ENCODE data around the gene CCL20. TPM values are rescaled to one million over a fixed set of nuclear protein-coding genes. Genes with fewer than 3 reads are reported as not detected.
A peak's percentile ranks its signal among the peaks of the same experiment; 100 is the strongest.

Gene CCL20
- total RNA-seq, 2 donors from 2014 or later: not detected

- WGBS, 2 experiments (ENCODE audit: insufficient coverage in 1 of 2, insufficient read length in 1 of 2): 82% methylated on average over 1 of the region's 1 CpG; no CpG with 5 or more reads in 1 of the 2 experiments
- DNase-seq: no peak
- no peaks in the 10 kb centered on the region for H3K27me3 Mint-ChIP-seq (ENCODE audit: insufficient read depth)
- no peak for TF ChIP-seq CTCF (conservative IDR thresholded peaks at IDR 0.05)
- no peaks in the 10 kb centered on the region for H3K36me3 Mint-ChIP-seq (ENCODE audit: low read depth)
- peaks cover 8% of the 10 kb centered on the region for H3K4me1 ChIP-seq (ENCODE audit: control insufficient read depth, insufficient read depth, low read length)
- peaks cover 22% of the 10 kb centered on the region for H3K4me1 Mint-ChIP-seq
- no peak overlapping the region for H3K27ac ChIP-seq (ENCODE audit: low read depth, low read length)
- H3K4me3 ChIP-seq (ENCODE audit: low read length): no peak overlapping the region
- H3K9ac ChIP-seq (ENCODE audit: extremely low read depth, low read length, poor library complexity, severe bottlenecking): no peak overlapping the region
- H3K9me3 Mint-ChIP-seq: no peaks in the 10 kb centered on the region
- no peak overlapping the region for H3K4me3 Mint-ChIP-seq
- H3K27ac Mint-ChIP-seq: no peak overlapping the region
- H3K36me3 ChIP-seq (ENCODE audit: control insufficient read depth, insufficient read depth, low read length): no peaks in the 10 kb centered on the region
- no peaks in the 10 kb centered on the region for H3K9me3 ChIP-seq (ENCODE audit: control insufficient read depth, low read length)
- no peaks in the 10 kb centered on the region for H3K27me3 ChIP-seq (ENCODE audit: control insufficient read depth, insufficient read depth, low read length, poor library complexity, severe bottlenecking)
These were observed 3.7 kb downstream of the CCL20 start for GRCh38 chr2:227817336-227817735.

- no peaks in the 10 kb centered on the region for H3K27me3 ChIP-seq (ENCODE audit: control insufficient read depth, insufficient read depth, low read length, poor library complexity, severe bottlenecking)
- Mint-ChIP-seq H3K4me3 (no peak overlapping the region), H3K36me3 (ENCODE audit: low read depth) (no peaks in the 10 kb centered on the region), H3K9me3 (no peaks in the 10 kb centered on the region), H3K27me3 (ENCODE audit: insufficient read depth) (no peaks in the 10 kb centered on the region), H3K4me1 (peaks cover 19% of the 10 kb centered on the region), H3K27ac (no peak overlapping the region)
- DNase-seq: peak; percentile 92
- no peak overlapping the region for H3K4me3 ChIP-seq (ENCODE audit: low read length)
- H3K36me3 ChIP-seq (ENCODE audit: control insufficient read depth, insufficient read depth, low read length): no peaks in the 10 kb centered on the region
- H3K27ac ChIP-seq (ENCODE audit: low read depth, low read length): no peak overlapping the region
- 45 to 52% methylated on average over 10 of the region's 10 CpGs for WGBS, 2 experiments (ENCODE audit: insufficient coverage in 1 of 2, insufficient read length in 1 of 2)
- H3K4me1 ChIP-seq (ENCODE audit: control insufficient read depth, insufficient read depth, low read length): peaks cover 8% of the 10 kb centered on the region
- H3K9ac ChIP-seq (ENCODE audit: extremely low read depth, low read length, poor library complexity, severe bottlenecking): no peak overlapping the region
- no peak for TF ChIP-seq CTCF (conservative IDR thresholded peaks at IDR 0.05)
- H3K9me3 ChIP-seq (ENCODE audit: control insufficient read depth, low read length): no peaks in the 10 kb centered on the region
These were observed 4.4 kb downstream of the CCL20 start for GRCh38 chr2:227817850-227818674.

- 94 to 96% methylated on average over 8 to 9 of the region's 9 CpGs for WGBS, 2 experiments (ENCODE audit: insufficient coverage in 1 of 2, insufficient read length in 1 of 2)
- H3K27me3 Mint-ChIP-seq (ENCODE audit: insufficient read depth): no peaks in the 10 kb centered on the region
- H3K9ac ChIP-seq (ENCODE audit: extremely low read depth, low read length, poor library complexity, severe bottlenecking): no peak overlapping the region
- no peak for DNase-seq
- peaks cover 12% of the 10 kb centered on the region for H3K4me1 Mint-ChIP-seq
- H3K27me3 ChIP-seq (ENCODE audit: control insufficient read depth, insufficient read depth, low read length, poor library complexity, severe bottlenecking): no peaks in the 10 kb centered on the region
- no peak overlapping the region for H3K4me3 ChIP-seq (ENCODE audit: low read length)
- no peaks in the 10 kb centered on the region for H3K9me3 ChIP-seq (ENCODE audit: control insufficient read depth, low read length)
- H3K9me3 Mint-ChIP-seq: no peaks in the 10 kb centered on the region
- peaks cover under 1% of the 10 kb centered on the region for H3K4me1 ChIP-seq (ENCODE audit: control insufficient read depth, insufficient read depth, low read length)
- H3K4me3 Mint-ChIP-seq: no peak overlapping the region
- H3K36me3 Mint-ChIP-seq (ENCODE audit: low read depth): no peaks in the 10 kb centered on the region
- H3K36me3 ChIP-seq (ENCODE audit: control insufficient read depth, insufficient read depth, low read length): no peaks in the 10 kb centered on the region
- no peak overlapping the region for H3K27ac ChIP-seq (ENCODE audit: low read depth, low read length)
- H3K27ac Mint-ChIP-seq: no peak overlapping the region
- TF ChIP-seq CTCF (conservative IDR thresholded peaks at IDR 0.05): no peak
These were observed 5.2 kb downstream of the CCL20 start for GRCh38 chr2:227818675-227819397.

Data from endodermal cell (in vitro differentiated cells).